ENCODE results near the gene RSPH10B2.
"Not testable (repeated sequence)": the region's sequence is repeated elsewhere in the genome, so short reads cannot be mapped to it uniquely, and the experiment has no call there.

The RSPH10B2 gene

DNA sequence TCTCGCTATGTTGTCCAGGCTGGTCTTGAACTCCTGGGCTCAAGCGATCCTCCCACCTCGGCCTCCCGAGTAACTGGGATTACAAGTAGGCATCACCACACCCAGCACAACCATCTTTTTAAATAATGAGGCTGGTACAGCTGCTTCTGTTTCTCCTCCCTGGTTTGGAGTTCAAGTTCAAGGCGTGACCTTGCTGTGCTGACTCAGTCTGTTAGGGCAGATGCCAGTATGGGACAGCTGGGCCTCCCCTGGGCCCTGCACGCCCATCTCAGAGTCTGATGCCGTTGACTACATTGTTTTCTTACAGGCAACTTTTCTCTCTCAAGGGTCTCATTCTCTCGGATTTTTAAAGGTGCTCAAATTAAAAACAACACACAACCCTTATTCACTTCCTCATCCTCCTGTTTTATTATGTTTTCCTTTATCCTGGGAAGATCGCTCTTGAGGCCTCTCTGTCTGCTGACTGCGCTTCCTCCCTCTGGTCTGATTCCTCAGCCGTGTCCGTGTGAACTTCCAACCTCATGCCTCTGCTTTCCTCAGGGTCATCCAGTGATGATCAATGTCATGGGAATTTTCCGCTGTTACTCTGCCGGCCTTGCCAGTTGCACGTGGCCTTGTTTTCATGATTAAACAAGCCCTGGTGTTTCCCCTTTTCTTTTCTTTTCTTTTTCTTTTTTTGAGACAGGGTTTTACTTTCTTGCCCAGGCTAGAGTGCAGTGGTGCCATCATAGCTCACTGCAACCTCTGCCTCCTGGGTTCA, 38.4 kb downstream of the RSPH10B2 start:
- peak; percentile 29 for DNase-seq

DNA sequence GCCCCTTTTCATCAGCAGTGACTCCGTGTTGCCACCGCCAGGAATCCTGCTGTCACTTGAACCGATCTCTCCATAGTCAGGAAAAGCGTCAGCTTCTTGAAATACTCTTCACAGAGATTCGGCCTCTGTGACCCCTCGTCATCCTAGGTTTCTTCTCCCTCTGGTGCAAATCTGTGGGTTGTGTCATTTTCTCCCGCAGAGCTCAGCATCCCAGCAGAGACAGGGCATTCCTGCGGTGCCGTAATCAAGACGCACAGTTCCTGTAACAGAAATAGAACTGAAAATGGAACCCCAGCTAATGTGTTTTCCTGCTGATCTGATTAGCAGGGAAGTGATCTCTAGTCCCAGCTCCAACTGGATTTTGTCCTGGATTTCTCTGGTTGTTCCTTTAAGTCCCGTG, 40.4 kb downstream of the RSPH10B2 start:
- not testable (repeated sequence) for DNase-seq

DNA sequence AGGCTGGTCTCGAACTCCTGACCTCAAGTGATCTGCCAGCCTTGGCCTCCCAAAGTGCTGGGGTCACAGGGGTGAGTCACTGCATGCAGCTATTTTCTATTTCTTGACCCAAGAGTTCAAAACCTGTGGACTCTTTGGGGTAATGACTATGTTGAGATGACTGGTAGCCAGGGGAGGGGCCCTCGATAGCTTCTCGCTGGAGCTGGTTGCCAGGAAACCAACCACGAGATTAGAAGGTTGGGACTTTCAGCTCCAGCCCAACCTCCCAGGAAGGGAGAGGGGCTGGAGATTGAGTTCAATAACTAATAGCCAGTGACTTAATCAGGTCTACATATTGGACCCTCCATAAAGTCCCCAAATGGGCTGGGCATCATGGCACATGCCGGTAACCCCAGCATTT, 43.3 kb downstream of the RSPH10B2 start:
- DNase-seq: not testable (repeated sequence)

DNA sequence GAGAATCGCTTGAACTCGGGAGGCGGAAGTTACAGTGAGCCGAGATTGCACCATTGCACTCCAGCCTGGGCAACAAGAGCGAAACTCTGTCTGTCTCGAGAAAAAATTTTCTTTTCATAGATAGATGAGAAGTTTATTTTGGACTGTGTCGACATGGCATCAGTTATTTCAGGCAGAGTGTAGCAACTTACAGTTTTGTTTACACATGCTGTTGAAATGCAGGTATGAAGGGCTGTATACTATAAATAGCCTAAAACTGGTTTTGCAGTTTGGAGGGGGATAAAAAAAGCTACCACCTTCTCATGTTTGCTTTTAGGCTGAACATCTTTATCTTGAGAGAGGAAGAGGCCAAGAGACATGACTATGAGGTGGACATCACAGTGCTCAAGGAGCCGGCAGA, 44.1 kb downstream of the RSPH10B2 start:
- DNase-seq: not testable (repeated sequence)

DNA sequence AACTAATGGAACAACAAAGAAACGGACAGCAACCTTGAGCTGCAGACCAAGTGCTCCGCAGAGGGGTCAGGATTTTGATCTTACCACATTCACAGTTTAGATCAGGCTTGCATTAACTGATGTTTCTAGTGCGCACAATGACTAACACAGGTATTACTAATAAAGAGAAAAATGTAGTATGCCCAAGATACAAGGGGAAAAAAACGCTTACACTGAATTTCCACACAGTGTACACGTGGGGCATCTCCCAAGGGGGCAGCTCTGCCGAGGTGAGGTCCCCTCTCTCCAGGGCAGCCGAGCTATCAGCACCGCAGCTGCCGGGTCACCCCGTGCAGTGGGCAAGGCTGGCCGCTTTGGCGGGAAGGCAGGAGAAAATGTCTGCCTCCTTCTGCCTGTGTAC, 46.0 kb downstream of the RSPH10B2 start:
- DNase-seq: not testable (repeated sequence)

DNA sequence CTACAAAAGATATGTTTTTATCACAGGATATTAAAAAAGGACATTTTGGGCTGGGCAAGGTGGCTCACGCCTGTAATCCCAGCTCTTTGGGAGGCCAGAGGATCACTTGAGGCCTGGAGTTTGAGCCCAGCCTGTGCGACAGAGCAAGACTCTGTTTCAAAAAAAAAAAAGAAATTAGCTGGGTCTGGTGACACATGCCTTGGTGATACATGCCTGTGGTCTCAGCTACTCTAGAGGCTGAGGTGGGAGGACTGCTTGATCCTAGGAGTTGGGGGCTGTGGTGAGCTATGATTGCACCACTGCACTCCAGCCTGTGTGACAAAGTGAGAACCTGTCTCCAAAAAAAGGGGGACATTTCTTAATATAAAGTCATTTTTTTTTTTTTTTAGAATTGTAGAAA, 46.4 kb downstream of the RSPH10B2 start:
- DNase-seq: not testable (repeated sequence)

DNA sequence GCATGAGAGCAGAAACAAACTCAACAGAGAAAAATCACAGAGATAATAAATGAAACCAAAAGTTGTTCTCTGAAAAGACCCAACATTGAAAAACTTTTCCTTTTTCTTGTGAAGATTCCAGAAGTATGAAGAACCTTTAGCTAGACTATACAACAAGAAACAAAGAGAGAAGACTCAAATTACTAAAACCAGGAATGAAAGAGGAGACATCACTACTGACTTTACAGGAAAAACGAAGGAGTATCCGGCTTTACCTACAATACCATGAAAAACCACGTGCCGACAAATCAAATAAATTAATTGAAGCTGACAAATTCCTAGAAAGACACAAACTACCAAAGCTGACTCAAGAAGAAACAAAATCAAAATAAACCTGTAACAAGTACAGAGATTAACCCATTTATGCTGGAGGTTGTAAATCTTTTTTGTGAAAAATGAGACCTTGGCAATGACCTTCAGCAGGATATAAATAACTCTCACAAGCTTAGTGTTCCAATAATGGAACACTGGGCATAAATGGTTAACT, 53.6 kb downstream of the RSPH10B2 start:
- DNase-seq: not testable (repeated sequence)

DNA sequence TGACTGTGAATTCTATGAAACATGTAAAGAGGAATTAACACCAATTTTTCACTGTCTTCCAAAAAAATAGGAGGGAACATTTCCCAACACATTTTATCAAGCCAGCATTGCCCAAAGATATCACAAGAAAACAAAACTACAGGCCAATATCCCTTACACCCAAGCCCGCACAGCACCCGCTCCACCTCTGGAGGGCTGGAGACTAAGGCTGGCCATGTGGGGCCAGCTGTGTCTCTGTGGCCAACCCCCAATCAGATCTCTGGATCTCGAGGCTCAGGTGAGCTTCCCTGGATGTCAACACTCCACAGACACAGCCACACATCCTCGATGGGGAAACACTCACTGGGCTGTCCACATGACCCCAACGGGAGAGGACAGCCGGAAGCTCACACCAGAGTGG, 54.1 kb downstream of the RSPH10B2 start:
- not testable (repeated sequence) for DNase-seq

DNA sequence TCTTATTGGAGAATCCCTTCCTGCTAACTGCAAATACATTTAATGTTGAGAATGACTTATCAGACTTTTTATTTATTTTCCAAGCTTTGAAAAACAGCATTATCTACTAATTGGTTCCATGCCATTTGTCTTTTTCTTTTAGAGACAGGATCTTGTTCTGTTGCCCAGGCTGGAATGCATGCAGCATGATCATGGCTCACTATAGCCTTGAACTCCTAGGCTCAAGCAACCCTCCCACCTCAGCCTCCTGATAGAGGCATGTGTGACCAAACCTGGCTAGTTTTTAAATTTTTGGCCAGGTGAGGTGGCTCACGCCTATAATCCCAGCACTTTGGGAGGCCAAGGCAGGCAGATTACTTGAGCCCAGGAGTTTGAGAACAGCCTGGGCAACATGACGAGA, 59.1 kb downstream of the RSPH10B2 start:
- not testable (repeated sequence) for DNase-seq

DNA sequence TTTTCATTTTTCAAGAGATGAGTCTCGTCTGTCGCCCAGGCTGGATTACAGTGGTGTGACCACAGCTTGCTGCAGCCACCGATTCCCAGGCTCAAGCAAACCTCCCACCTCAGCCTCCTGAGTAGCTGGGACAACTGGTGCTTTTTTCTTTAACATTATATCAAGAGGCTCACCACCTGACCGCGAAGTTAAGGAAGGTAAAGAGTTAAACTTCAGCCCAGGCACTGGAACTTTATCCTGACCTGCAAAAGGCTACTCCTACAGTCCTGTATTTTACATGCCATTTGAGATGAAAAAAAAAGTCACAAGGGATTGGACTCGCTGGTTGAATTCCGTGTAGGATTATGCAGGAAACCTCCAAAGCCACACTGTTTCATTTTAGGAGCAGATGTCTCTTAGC, 61.6 kb downstream of the RSPH10B2 start:
- not testable (repeated sequence) for DNase-seq

DNA sequence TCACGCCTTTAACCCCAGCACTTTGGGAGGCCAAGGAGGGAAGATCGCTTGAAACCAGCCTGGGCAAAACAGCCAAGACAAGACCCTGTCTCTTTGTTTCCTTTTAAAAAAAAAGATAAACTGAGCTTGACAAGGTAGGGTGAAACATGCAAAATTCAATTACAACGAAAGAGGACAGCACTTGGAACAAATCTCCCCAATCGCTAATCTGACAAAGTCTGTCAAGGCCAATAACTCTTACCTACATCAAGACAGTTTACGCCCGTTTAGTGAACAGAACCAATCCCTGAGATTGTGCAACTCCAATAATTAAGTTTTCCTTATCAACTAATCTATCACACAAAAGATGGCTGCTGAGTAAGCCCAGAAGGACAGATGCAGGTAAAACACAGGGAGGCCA, 67.7 kb downstream of the RSPH10B2 start:
- DNase-seq: not testable (repeated sequence)

DNA sequence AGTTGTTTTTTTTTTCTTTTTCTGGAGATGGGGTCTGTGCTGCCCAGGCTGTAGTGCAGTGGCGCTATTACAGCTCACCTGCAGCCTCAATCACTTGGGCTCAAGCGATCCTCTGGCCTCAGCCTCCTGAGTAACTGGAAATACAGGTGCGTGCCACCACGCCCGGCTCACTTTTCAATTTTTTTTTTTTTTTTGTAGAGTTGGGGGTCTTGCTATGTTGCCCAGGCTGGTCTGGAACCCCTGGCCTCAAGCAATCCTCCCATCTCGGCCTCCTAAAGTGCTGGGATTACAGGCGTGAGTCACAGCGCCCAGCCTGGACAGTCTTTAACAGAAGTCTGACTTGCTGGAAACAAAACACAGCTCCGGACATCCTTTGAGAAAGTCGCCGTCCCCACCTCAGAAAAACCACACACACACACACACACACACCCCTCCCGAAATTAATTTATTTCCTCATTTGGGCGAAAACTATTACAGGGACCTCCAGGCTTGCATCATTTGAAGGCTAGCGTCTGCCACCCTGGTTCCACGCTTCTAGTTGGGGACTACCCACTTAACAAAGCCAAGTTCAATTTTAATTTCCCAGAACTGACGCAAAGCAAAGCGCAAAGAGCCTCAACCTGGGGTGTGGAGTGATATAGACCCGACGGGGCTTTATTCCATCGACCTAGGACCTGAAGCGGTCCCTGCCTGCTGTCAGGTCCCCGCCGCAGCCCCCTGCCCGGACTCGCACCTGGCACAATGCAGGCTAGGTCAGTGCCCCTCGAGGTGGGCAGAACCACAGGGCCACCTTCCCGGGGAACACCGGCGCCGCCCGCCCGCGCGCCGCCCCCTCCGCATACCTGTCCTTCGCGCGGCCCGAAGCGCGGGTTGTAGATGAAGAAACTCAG, 71.6 kb downstream of the RSPH10B2 start:
- DNase-seq: not testable (repeated sequence)

DNA sequence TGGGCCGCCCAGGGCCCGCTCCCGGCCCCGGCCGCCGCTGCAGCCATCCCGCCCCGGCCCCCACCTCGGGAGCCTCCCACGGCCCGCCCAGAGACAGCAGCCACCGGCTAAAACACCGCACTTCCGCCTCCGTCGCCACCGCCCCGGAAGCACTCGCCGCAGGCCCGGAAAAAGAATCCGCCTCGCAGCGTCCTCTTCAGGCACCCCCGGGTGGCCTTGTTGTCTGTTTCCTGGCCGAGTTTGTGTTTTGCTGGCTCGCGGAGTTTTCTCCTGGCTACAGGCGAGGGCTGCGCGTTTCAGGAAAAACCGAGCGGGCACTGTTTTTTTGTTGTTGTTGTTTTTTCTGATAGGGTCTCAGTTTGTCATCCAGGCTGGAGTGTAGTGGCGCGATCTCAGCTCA, 72.2 kb downstream of the RSPH10B2 start, which contains the start of gene CCZ1B:
CCZ1B (minus strand) TSS at position 125 of the 400 bp plus-strand sequence; CDS start at position 47, 78 bp downstream.
- peak; percentile 59 for DNase-seq

DNA sequence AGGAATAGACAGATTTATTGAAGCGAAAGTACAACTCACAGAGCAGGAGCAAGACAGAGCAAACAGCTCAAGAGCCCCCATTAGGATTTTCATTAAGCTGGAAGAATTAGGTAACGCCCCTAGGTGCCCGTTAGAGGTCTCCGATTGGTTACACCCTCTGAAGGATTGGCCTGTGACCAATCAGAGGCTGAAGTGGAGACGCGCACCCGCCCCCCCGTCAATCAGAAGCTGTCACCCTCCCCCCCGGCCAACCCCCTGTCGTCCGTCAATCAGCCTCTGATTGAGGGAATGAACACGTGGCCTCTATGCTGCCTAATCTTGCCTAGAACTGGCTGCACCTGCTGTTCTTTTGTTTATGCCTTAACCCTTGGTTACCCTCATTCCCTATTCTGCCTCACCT, 73.3 kb downstream of the RSPH10B2 start:
- DNase-seq: not testable (repeated sequence)

DNA sequence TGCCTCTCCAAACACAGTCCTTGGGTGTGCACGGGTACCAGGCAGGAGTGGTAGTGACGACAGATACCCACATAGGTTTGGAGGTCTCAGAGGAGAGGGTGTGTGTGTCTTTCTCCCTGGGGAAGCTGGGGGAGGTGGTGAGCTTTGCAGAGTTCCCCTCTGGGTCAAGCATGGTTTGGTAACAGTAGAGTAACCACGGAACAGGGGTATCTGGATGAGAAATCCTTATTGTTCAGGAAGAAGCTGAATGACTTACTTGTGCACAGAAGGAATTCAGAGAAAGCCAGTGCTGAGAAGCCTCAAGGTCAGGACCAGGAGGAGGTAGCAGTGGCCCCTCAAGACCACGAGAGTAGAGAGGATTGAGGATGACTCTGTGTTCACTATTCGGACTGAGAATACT, 75.7 kb downstream of the RSPH10B2 start:
- DNase-seq: not testable (repeated sequence)

DNA sequence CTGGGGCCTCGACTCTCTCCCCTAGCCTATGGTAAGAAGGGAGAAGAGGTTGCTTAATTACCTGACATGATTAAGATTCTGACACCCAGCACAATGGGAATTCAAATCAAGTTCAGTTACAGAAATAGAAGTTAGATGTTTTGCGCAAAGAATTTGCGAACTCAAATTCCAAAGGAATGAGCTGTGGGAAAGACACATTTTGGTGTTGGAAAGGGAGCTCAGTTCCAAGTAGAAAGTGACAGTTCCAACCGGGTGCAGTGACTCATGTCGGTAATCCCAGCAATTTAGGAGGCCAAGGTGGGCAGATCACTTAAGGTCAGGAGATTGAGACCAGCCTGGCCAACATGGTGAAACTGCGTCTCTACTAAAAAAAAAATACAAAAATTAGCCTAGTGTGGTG, 76.1 kb downstream of the RSPH10B2 start:
- DNase-seq: not testable (repeated sequence)

DNA sequence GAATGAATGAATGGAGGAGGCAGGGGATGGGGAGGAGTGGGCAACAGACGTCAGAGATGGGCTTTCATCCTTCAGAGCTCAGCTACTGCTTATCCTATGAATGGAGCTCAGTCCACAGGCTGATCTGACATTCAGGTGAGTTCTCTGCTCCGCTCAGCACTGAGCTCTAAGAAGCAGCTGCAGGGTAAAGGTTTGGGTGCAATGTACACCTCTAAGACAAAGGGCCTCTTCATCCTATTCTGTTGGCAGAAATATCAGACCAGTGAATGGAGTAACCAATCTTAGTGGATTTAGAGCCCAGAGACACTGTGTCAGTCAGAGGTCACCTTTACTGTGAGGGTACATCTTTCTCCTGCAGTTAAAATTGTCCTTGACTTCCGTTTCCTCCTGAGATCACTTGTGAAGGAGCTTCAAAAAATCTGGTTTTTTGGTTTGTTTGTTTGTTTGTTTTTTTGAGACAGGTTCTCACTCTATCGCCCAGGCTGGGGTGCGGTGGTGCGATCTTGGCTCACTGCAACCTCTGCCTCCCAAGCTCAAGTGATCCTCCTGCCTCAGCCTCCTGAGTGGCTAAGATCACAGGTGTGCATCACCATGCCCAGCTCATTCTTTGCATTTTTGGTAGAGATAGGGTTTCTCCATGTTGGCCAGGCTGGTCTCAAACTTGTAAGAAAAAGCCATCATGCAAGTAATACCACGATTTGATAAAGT, 77.3 kb downstream of the RSPH10B2 start:
- DNase-seq: no peak

DNA sequence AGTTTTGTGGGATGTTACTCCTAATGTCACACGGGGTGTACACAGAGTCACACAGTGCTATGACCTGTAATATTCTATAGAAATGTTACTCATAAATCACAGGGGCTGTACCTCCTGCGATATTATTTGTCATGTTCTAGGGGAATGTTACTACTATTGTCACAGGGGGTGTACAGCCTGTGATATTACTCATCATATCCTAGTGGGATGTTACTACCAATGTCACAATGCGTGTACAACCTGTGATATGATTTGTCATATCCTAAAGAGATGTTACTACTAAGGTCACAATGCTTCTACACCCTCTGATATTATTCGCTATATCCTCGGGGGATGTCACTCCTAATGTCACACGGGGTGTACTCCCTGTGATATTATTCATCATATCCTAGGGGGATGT, 79.7 kb downstream of the RSPH10B2 start:
- no peak for DNase-seq

DNA sequence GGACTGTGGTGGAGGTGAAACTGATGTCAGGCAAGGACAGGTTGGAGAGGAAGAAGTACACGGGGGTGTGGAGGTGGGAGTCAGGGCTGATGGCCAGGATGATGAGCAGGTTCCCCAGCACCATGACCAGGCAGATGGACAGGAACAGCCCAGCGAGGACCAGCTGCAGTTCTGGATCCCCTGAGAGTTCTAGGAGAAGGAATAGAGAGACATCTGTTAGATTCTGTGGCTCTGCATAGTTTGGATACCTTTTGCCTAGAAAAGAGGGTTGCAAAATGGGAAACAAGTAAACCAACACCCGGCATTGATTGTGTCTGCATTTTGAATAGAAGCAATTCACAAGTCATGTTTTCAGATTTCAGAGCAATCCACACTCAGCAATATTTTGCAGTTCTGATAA, 81.6 kb downstream of the RSPH10B2 start:
- DNase-seq: not testable (repeated sequence)

DNA sequence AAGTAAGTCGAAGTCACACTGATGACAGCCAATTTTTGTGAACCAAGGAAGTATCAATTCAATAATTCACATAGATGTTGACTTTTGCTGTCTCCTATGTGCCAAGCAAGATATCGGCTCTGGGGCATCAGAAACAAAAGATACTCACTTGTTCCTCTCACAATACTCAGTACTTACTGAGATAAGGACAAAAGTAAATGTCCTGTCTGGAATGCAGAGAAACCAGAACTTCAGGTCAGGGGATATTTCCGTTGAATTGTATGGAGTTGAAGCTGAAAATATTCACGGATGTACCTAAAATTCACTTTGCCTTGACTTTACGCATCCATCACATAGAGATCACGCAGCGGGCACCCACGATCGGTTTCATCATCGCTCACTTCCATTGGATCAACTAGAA, 83.2 kb downstream of the RSPH10B2 start:
- not testable (repeated sequence) for DNase-seq

DNA sequence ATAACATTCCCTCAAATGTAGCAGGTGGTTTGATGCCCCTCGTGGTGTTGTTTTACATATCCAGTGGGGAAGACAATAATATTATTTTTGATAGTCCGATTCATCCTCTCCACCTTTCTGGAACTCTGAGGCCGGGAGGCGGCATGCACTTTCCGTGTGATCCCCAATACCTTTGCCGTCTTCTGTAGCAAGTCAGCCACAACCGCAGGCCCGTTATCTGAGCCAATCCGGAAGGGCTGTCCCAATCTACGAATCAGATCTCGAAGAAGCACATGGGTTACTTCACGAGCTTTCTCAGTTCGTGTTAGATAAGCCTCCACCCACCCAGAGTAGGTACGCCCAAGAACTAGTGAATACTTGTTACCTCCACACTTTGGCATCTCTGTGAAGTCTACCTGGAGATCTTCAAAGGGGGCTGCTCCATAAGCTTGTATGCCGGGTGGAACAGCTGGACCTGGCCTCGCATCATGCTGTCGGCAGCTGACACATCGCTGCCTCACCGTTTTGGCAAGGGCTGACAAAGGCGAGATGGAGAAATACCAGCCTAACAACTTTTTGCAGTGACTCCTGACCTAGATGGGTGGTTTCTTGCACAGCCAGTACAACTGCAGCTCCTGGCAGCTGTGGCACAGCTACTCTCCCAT, 88.5 kb downstream of the RSPH10B2 start:
- not testable (repeated sequence) for DNase-seq

DNA sequence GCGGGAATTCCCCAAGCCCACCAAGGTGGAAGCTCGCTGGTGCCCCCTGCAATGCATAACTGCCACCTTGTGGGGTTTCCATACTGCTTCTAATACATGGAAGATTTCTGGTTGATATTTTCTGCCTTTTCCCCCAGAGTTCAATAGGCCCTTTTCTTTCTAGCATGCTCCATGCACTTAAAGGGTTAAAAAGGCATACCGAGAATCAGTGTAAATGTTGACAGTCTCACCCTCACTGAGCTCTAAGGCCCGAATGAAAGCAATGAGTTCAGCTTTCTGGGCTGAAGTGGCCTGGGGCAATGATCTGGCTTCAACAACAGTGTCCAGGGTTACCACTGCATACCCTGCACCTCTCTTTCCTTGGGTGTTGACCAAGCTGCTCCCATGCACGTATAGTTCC, 89.2 kb downstream of the RSPH10B2 start:
- not testable (repeated sequence) for DNase-seq
